ENCODE data around the gene HDGFL3. TPM values are rescaled to one million over a fixed set of nuclear protein-coding genes. Genes with fewer than 3 reads are reported as not detected.

Gene HDGFL3
- total RNA-seq, 3 donors from 2014 or later = 19.0 to 42.4 (median 34.7) TPM

GRCh38 chr15:83105440-83105839 is 102.2 kb downstream of the HDGFL3 start:
- H3K27ac ChIP-seq = no peak overlapping the region
- H3K4me1 ChIP-seq = peaks cover 0 to 4% of the 10 kb centered on the region in 2 donors
- no peaks in the 10 kb centered on the region for H3K36me3 ChIP-seq
- H3K27me3 ChIP-seq = peaks cover 0 to 31% of the 10 kb centered on the region in 2 donors
- TF ChIP-seq POLR2AphosphoS5 (IDR thresholded peaks at IDR 0.05) = no peak
- no peak for TF ChIP-seq POLR2A (IDR thresholded peaks at IDR 0.05)
- no peak for TF ChIP-seq CTCF (IDR thresholded peaks at IDR 0.05)
- H3K9me3 ChIP-seq = no peaks in the 10 kb centered on the region
- H3K4me3 ChIP-seq = no peak overlapping the region
- intact Hi-C loops (cut with DNase I; ENCODE audit: low total_unique reads) = no loop called here
- no peak for DNase-seq (ENCODE audit: low spot score in 2 of 2)

- no peaks in the 10 kb centered on the region for H3K9me3 ChIP-seq
- no peak for DNase-seq (ENCODE audit: low spot score in 2 of 2)
- TF ChIP-seq POLR2A (IDR thresholded peaks at IDR 0.05) = no peak
- TF ChIP-seq CTCF (IDR thresholded peaks at IDR 0.05) = no peak
- TF ChIP-seq POLR2AphosphoS5 (IDR thresholded peaks at IDR 0.05) = no peak
- H3K27me3 ChIP-seq = peaks cover 0 to 19% of the 10 kb centered on the region in 2 donors
- no peak overlapping the region for H3K4me3 ChIP-seq
- intact Hi-C loops (cut with DNase I; ENCODE audit: low total_unique reads) = no loop called here
- H3K27ac ChIP-seq = no peak overlapping the region
- no peaks in the 10 kb centered on the region for H3K36me3 ChIP-seq
- peaks cover 0 to 4% of the 10 kb centered on the region in 2 donors for H3K4me1 ChIP-seq
These were observed 103.5 kb downstream of the HDGFL3 start for GRCh38 chr15:83104141-83104540.

- TF ChIP-seq CTCF (IDR thresholded peaks at IDR 0.05) (no peak), POLR2A (IDR thresholded peaks at IDR 0.05) (no peak), POLR2AphosphoS5 (IDR thresholded peaks at IDR 0.05) (no peak)
- peaks cover 0 to under 1% of the 10 kb centered on the region in 2 donors for H3K27me3 ChIP-seq
- no peak overlapping the region for H3K4me3 ChIP-seq
- no peak for DNase-seq (ENCODE audit: low spot score in 2 of 2)
- no peaks in the 10 kb centered on the region for H3K36me3 ChIP-seq
- peaks cover 0 to 2% of the 10 kb centered on the region in 2 donors for H3K4me1 ChIP-seq
- intact Hi-C loops (cut with DNase I; ENCODE audit: low total_unique reads) = no loop called here
- no peak overlapping the region for H3K27ac ChIP-seq
- peaks cover 0 to 5% of the 10 kb centered on the region in 2 donors for H3K9me3 ChIP-seq
These were observed 105.3 kb downstream of the HDGFL3 start for GRCh38 chr15:83102346-83102745.

- no peaks in the 10 kb centered on the region for H3K4me1 ChIP-seq
- no peak overlapping the region for H3K4me3 ChIP-seq
- H3K36me3 ChIP-seq = no peaks in the 10 kb centered on the region
- DNase-seq (ENCODE audit: low spot score in 2 of 2) = no peak
- TF ChIP-seq POLR2AphosphoS5 (IDR thresholded peaks at IDR 0.05) = no peak
- TF ChIP-seq POLR2A (IDR thresholded peaks at IDR 0.05) = no peak
- no peak for TF ChIP-seq CTCF (IDR thresholded peaks at IDR 0.05)
- no peak overlapping the region for H3K27ac ChIP-seq
- no peaks in the 10 kb centered on the region for H3K27me3 ChIP-seq
- H3K9me3 ChIP-seq = peaks cover 0 to 5% of the 10 kb centered on the region in 2 donors
- intact Hi-C loops (cut with DNase I; ENCODE audit: low total_unique reads) = no loop called here
These were observed 107.5 kb downstream of the HDGFL3 start for GRCh38 chr15:83100097-83100646.

GRCh38 chr15:83099290-83099689 is 108.3 kb downstream of the HDGFL3 start:
- peaks cover 0 to 5% of the 10 kb centered on the region in 2 donors for H3K9me3 ChIP-seq
- H3K4me3 ChIP-seq = no peak overlapping the region
- no peaks in the 10 kb centered on the region for H3K4me1 ChIP-seq
- intact Hi-C loops (cut with DNase I; ENCODE audit: low total_unique reads) = no loop called here
- H3K27ac ChIP-seq = no peak overlapping the region
- TF ChIP-seq CTCF (IDR thresholded peaks at IDR 0.05) (no peak), POLR2AphosphoS5 (IDR thresholded peaks at IDR 0.05) (no peak), POLR2A (IDR thresholded peaks at IDR 0.05) (no peak)
- no peak for DNase-seq (ENCODE audit: low spot score in 2 of 2)
- no peaks in the 10 kb centered on the region for H3K27me3 ChIP-seq
- no peaks in the 10 kb centered on the region for H3K36me3 ChIP-seq

All from breast epithelium (tissue), 4 donors.